GM21381 (cell line): ENCODE measurements around the gene SIX5.
A peak's percentile ranks its signal among the peaks of the same experiment; 100 is the strongest.
"Not testable (repeated sequence)": the region's sequence is repeated elsewhere in the genome, so short reads cannot be mapped to it uniquely, and the experiment has no call there.

ENCODE experiments used
- ATAC-seq: cut with Tn5 transposase; IDR thresholded peaks from one replicate; pipeline ENCODE4 v1.9.1; 2021; ENCODE audit warnings: mild to moderate bottlenecking, moderate library complexity; ENCODE audit not compliant: unreplicated experiment

Gene SIX5

GRCh38 chr19:45761714-45762113 lies 7.3 kb downstream of the SIX5 start:
- no peak for ATAC-seq

DNA sequence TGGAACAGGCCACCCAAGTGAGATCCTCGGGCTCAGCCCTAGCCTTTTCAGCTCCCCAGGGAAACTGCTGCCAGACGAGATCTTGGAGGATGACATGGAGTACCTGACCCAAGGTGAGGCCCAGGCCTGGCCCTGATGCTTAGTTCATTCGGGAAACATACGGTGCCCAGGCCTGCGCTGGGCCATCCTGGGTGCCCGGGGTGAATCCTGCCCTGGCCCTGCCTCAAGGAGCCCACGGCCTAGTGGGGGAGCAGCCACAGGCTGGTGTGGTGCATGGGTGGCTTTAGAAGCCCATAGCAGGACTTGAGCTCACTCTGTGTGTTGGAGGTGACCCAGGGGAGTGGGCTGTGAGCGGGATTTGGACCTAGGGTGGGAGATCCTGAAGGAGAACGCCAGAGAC lies 10.1 kb downstream of the SIX5 start:
- ATAC-seq: no peak

DNA sequence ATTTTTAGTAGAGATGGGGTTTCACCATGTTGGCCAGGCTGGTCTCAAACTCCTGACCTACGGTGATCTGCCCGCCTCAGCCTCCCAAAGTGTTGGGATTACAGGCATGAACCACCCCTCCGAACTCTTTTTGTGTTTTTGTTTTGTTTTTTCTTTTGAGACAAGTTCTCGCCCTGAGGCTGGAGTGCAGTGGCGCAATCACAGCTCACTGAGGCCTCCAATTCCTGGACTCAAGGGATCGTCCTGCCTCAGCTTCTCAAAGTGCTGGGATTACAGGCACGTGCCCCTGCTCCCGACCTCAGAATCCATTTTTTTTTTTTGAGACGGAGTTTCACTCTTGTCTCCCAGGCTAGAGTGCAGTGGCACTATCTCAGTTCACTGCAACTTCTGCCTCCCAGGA lies 11.4 kb downstream of the SIX5 start:
- no peak for ATAC-seq

DNA sequence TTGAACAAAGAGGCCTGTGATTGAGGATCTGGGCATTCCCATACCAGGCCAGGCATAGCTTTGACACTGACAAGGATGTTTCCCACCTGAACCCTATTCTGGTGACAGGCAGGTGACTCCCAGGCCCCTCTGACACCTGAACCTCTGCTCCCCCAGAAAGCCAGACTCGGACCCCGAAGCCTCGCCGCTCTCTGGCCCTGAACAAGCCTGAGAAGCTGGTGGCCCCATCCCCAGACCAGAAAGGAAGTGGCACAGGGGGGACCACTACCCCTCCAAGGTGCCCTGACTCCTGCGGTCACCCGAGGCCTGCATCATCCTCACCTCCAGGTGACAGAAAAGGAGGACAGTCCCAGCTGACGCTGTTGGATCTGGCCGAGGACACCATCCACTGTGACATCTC lies 14.7 kb downstream of the SIX5 start:
- ATAC-seq: no peak

- no peak for ATAC-seq
These were observed 15.5 kb downstream of the SIX5 start for GRCh38 chr19:45753548-45753947.

- ATAC-seq: no peak
These were observed 16.4 kb downstream of the SIX5 start for GRCh38 chr19:45752639-45753038.

- not testable (repeated sequence) for ATAC-seq
These were observed 17.6 kb downstream of the SIX5 start for GRCh38 chr19:45751483-45751882.

GRCh38 chr19:45747513-45747912 lies 21.5 kb downstream of the SIX5 start:
- no peak for ATAC-seq

- ATAC-seq: no peak
These were observed 22.2 kb downstream of the SIX5 start for GRCh38 chr19:45746866-45747265.

DNA sequence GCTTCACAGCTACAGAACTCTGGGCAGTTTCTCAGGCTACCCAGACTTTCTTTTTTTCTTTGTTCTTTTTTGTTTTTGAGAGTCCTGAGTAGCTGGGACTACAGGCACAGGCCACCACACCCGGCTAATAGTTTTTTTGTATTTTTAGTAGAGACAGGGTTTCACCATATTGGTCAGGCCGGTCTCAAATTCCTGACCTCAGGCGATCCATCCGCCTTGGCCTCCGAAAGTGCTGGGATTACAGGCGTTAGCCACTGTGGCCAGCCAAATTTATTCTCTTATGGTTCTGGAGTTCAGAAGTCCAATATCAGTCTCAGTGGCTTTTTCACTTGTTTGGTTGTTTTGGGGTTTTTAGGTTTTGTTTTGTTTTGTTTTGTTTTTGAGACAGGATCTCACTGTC lies 23.4 kb downstream of the SIX5 start:
- no peak for ATAC-seq

DNA sequence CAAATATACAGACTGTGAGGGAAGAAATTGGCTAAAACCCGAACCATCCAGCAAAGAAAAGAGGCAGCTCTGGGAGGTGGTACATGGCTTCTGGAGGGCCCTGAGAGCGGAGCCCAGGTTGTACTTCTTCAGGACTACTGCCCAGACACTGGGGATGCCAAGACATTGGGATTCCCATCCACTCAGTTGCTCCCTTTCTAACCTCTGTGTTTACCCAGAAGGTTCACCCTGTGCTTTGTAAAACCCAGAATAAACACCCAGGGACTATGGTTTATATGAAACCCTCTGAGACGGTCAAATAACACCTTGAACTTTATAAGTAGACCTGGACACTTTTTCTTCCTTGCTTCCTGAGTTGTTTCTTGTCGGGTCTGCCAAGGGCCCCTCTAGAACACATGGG lies 26.1 kb downstream of the SIX5 start:
- ATAC-seq: no peak

GRCh38 chr19:45739498-45740439 lies 29.3 kb downstream of the SIX5 start:
- ATAC-seq: no peak

- ATAC-seq: no peak
These were observed 35.8 kb downstream of the SIX5 start, which contains the start of gene MEIOSIN for GRCh38 chr19:45733160-45733810. Gene MEIOSIN, plus strand, starts transcription at chr19:45733439. Its CDS starts 1,938 bp downstream, at chr19:45735377.

- peak; percentile 91 for ATAC-seq
These were observed 38.4 kb downstream of the SIX5 start, which contains the start of gene FBXO46 for GRCh38 chr19:45730368-45731288. Gene FBXO46, minus strand, starts transcription at chr19:45730896. Its CDS starts 17,401 bp downstream, at chr19:45713495.

- no peak for ATAC-seq
These were observed 39.2 kb downstream of the SIX5 start for GRCh38 chr19:45729800-45730290.

DNA sequence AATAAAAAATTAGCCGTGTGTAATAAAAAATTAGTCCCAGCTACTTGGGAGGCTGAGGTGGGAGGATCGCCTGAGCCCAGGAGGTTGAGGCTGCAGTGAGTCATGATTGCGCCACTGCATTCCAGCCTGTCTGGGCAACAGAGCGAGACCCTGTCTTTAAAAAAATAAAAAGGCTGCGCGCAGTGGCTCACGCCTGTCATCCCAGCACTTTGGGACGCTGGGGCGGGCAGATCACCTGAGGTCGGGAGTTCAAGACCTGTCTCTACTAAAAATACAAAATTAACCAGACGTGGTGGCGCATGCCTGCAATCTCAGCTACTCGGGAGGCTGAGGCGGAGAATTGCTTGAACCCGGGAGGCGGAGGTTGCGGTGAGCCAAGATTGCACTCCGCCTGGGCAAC lies 40.4 kb downstream of the SIX5 start:
- not testable (repeated sequence) for ATAC-seq

- ATAC-seq: not testable (repeated sequence)
These were observed 49.0 kb downstream of the SIX5 start for GRCh38 chr19:45720065-45720464.

- ATAC-seq: no peak
These were observed 50.9 kb downstream of the SIX5 start for GRCh38 chr19:45717983-45718650.

DNA sequence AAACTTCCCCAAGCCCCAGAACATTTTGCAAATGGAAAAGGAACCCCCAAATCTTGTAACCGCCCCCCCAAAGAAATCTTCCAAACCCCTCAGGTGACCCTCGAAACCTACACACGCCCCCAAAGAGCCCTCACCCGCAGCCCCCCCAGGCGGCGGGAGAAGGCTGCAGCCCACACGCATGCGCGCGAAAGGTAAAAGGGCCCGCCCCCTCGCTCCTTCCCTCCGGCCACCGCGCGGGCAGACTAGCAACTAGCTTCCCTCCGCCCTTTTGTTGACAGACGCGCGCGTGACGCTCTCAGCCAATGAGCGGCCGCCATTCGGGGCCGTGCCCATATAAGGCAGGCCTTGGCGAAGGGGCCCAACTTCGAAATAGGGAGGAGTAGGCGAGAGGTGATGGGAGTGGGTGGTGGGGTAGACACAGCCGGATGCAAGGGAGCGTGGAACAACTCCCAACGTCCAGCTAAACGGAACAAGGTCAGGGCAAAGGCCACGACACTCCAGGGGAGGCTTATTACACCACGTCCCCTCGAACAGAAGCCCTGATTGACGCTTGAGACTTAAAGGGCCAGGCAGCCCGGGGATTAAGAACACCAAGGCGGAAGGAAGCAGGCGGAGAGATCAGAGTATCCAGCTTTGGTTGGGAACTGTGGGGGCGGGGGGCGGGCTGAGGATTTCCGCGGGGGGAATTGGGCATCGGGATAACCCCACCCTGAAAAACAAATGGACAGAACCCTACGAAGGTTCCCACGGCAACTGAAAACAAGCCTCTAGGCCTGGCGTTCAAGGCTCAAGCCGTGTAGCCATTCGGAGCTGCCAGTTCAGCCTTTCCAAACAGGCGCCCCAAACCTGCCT lies 51.7 kb downstream of the SIX5 start:
- peak; percentile 92 for ATAC-seq
